ENCODE measurements around the gene GABPA. TPM values are rescaled to one million over a fixed set of nuclear protein-coding genes. Genes with fewer than 3 reads are reported as not detected.

Gene GABPA
- total RNA-seq, 1 donor = 35.3 TPM

DNA sequence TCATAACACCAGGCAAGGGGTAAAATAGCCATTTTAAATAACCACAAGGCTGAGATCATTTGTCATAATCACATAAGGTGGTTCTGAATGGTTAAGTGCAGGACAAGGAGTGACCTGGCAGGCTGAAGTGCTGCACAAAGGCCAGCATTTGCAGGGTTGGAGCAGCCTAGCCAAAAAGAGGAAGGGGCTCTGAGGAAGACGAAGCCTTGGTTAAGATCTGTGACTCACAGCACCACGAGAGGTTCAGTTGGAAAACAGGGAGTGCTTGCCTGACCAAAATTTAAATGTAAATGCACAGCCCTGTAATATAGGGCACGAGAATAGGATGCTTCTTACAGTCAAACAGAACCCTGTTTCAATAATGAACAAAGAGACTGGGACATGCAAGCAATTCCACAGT is 12.1 kb upstream of the GABPA start:
- no peak overlapping the region for H3K4me3 ChIP-seq (ENCODE audit: low read depth, low read length)
- no peak for TF ChIP-seq CTCF (IDR thresholded peaks at IDR 0.05; ENCODE audit: insufficient read depth, low read length)
- DNase-seq (ENCODE audit: low read depth) = no peak

DNA sequence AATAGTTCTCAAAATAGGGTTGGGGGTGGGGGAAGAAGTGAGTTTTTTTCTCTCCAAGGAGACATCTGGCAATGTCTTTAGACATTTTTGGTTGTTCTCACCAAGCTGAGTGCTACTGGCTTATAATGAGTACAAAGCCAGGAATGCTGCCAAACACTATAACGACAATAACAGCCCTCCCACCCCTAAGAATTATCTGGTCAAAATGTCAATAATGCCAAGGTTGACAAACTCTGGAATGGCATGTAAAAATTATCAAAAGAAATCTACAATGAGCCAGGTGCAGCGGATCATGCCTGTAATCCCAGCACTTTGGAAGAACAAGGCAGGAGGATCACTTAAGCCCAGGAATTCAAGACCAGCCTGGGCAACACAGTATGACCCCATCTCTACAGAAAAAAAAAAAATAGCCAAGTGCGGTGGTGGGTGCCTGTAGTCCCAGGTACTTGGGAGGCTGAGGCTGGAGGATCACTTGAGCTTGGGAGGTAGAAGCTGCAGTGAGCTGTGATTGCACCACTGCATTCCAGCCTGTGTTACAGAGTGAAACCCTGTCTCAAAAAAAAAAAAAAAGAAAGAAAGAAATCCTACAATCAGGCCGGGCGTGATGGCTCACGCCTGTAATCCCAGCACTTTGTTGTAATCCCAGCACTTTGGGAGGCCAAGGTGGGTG is 2.5 kb upstream of the GABPA start:
- no peak for TF ChIP-seq CTCF (IDR thresholded peaks at IDR 0.05; ENCODE audit: insufficient read depth, low read length)
- DNase-seq (ENCODE audit: low read depth) = no peak
- H3K4me3 ChIP-seq (ENCODE audit: low read depth, low read length) = no peak overlapping the region

DNA sequence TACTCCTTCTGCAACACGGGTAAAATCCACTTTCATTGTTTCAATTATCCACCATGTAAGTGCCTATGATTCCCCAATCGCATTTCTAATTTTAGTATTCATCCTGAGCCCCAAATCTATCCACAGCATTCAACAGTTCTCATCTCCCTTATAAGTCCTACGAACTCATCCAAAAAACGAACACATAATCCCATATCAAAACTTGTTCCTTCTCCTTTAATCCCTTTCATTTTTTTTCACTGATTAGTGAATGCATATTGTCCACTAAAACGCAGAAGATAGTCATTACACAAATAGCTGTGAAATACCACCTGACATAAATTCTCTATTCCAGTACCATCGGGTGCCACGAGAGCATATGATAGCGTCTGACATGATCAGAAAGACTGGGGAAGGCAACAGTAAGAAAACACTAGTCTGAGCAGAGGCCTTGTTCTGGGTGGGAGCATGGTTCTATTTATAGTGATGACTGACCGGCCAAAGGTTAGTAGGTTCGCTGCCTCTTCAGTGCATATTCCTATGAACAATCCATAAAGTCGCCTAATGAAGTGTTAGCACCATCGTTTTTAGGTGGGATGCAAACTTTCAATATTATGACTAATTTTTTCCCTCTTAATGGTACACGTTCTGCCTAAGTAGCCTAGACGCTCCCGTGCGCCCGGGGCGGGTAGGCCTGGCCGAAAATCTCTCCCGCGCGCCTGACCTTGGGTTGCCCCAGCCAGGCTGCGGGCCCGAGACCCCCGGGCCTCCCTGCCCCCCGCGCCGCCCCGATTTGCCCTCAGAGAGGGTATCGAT is 716 bp upstream of the GABPA start:
- no peak for TF ChIP-seq CTCF (IDR thresholded peaks at IDR 0.05; ENCODE audit: insufficient read depth, low read length)
- peak; percentile 38 for DNase-seq (ENCODE audit: low read depth)
- H3K4me3 ChIP-seq (ENCODE audit: low read depth, low read length) = peak overlapping the region; percentile 97

- TF ChIP-seq CTCF (IDR thresholded peaks at IDR 0.05; ENCODE audit: insufficient read depth, low read length) = no peak
- no peak for DNase-seq (ENCODE audit: low read depth)
- H3K4me3 ChIP-seq (ENCODE audit: low read depth, low read length) = peak overlapping the region; percentile 97
These were observed 193 bp upstream of the GABPA start for GRCh38 chr21:25734654-25734903.

GRCh38 chr21:25735646-25736597 is 1.1 kb downstream of the GABPA start:
- H3K4me3 ChIP-seq (ENCODE audit: low read depth, low read length) = peak overlapping the region; percentile 97
- DNase-seq (ENCODE audit: low read depth) = peak; percentile 70
- TF ChIP-seq CTCF (IDR thresholded peaks at IDR 0.05; ENCODE audit: insufficient read depth, low read length) = no peak

DNA sequence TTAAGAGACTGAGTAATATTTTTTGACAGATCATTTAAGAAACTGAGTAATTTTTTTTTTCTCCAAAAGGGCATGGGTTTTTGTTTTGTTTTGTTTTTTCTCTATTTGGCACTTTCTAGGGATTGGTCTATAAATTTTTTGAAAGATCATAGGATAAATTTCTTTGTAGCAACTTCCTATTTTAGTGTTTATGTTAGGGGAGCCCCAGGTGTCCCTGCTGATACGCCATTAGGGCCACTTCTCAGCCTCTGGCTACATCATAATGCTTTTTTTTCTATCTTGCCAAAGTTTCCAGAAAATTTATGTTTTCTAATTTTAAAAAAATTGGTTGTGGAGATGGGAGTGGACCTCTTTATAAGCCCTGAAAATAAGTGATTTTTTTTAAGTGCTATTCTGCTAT is 2.6 kb downstream of the GABPA start:
- no peak overlapping the region for H3K4me3 ChIP-seq (ENCODE audit: low read depth, low read length)
- TF ChIP-seq CTCF (IDR thresholded peaks at IDR 0.05; ENCODE audit: insufficient read depth, low read length) = no peak
- DNase-seq (ENCODE audit: low read depth) = no peak

All from fibroblast of the aortic adventitia (primary cell).